Endothelial cell of umbilical vein (primary cell): Measurements from ENCODE around the gene EFCAB10. TPM values are rescaled to one million over a fixed set of nuclear protein-coding genes. Genes with fewer than 3 reads are reported as not detected.

ENCODE experiments used
- BruUV-seq: library from RNA; stranded (reverse); fragments of 400-500 nt; replicated peaks from 2 replicates; lab custom pipeline; 2021; lab: Mats Ljungman, UMichigan
- CTCF ChIA-PET: fragments of 300-600, 350-600 bp; sonication (Branson Sonifier 250); formaldehyde crosslinking; loops from one replicate; lab custom pipeline; 2021; ENCODE audit warnings: antibody characterized with exemption, inconsistent platforms; lab: Charles Lee
- POLR2A ChIA-PET: fragments of 300-600, 350-600 bp; sonication (Branson Sonifier 250); formaldehyde crosslinking; loops from one replicate; lab custom pipeline; 2021; ENCODE audit warnings: antibody characterized with exemption, inconsistent platforms; lab: Charles Lee
- DNase-seq: peaks from one replicate; pipeline ENCODE4 v3.0.0-alpha.2; 2011; ENCODE audit warnings: low read depth, low spot score
- FAIRE-seq: peaks from 2 replicates; lab custom pipeline; 2011; peaks lifted over from hg19 to GRCh38; lab: Jason Lieb, UNC
- H2AFZ ChIP-seq: 2 replicates; pipeline ENCODE4 v1.6.0; 2012; ENCODE audit warnings: low read depth, low read length, control low read depth, inconsistent platforms
- H3K27ac ChIP-seq: 2 replicates; pipeline ENCODE4 v1.5.1; 2011; ENCODE audit warnings: low read depth, mild to moderate bottlenecking, control low read depth, low read length, moderate library complexity; ENCODE audit not compliant: insufficient read depth
- H3K27me3 ChIP-seq, 2 experiments: 2 replicates each; pipeline versions ENCODE4 v1.6.0 to v1.6.1; 2011; ENCODE audit warnings: low read length in 2 of 2, mixed read lengths in 1 of 2; ENCODE audit not compliant: control insufficient read depth in 2 of 2, insufficient read depth in 2 of 2
- H3K36me3 ChIP-seq, 2 experiments: 2 replicates in 1 of 2; 3 replicates in 1 of 2; pipeline ENCODE4 v1.5.1; 2011; ENCODE audit warnings: low read length in 2 of 2, mild to moderate bottlenecking in 1 of 2, moderate library complexity in 1 of 2; ENCODE audit not compliant: control insufficient read depth in 2 of 2, insufficient read depth in 2 of 2; ENCODE audit errors: extremely low read depth in 1 of 2
- H3K4me1 ChIP-seq: 3 replicates; pipeline ENCODE4 v1.5.1; 2011; ENCODE audit warnings: mild to moderate bottlenecking, low read length; ENCODE audit not compliant: control insufficient read depth, insufficient read depth; ENCODE audit errors: extremely low read depth
- H3K4me2 ChIP-seq: 2 replicates; pipeline ENCODE4 v1.6.1; 2011; ENCODE audit warnings: low read length, control low read depth, mixed read lengths; ENCODE audit not compliant: insufficient read depth
- H3K4me3 ChIP-seq, 3 experiments: fragments of 200-600 bp in 1 of 3; sonication (generic), shearing (Covaris generic) in 1 of 3; replicated peaks in 1 of 3; 2 replicates each; pipeline ENCODE4 v1.5.1; 2011 to 2016; ENCODE audit warnings: control low read depth in 3 of 3, low read length in 3 of 3, mild to moderate bottlenecking in 2 of 3, inconsistent platforms in 1 of 3, low read depth in 1 of 3, moderate library complexity in 1 of 3; ENCODE audit not compliant: insufficient read depth in 1 of 3
- H3K79me2 ChIP-seq: 2 replicates; pipeline ENCODE4 v1.6.0; 2012; ENCODE audit warnings: low read length, inconsistent platforms; ENCODE audit not compliant: control insufficient read depth, insufficient read depth
- H3K9ac ChIP-seq: replicated peaks from 2 replicates; pipeline ENCODE3; 2011; ENCODE audit warnings: low read length, control low read depth; ENCODE audit not compliant: insufficient read depth; ENCODE audit errors: extremely low read depth
- H3K9me1 ChIP-seq: replicated peaks from 3 replicates; pipeline ENCODE4 v1.6.0; 2011; ENCODE audit warnings: mild to moderate bottlenecking, low read length; ENCODE audit not compliant: control insufficient read depth, insufficient read depth; ENCODE audit errors: extremely low read depth
- H3K9me3 ChIP-seq: replicated peaks from 2 replicates; pipeline ENCODE4 v1.5.1; 2012; ENCODE audit warnings: low read length, inconsistent platforms; ENCODE audit not compliant: control insufficient read depth, insufficient read depth
- H4K20me1 ChIP-seq: replicated peaks from 2 replicates; pipeline ENCODE3; 2011; ENCODE audit warnings: mild to moderate bottlenecking, low read length; ENCODE audit not compliant: control insufficient read depth, insufficient read depth; ENCODE audit errors: extremely low read depth
- CTCF ChIP-seq, 2 donors: IDR thresholded peaks; 1 replicate in 1 of 2; 2 replicates in 1 of 2; pipeline ENCODE4 v1.5.1; 2011; ENCODE audit warnings: low read length in 2 of 2, mild to moderate bottlenecking in 2 of 2, moderate library complexity in 2 of 2, control low read depth in 1 of 2, inconsistent platforms in 1 of 2, low read depth in 1 of 2; ENCODE audit not compliant: insufficient read depth in 1 of 2; ENCODE audit errors: extremely low read depth in 1 of 2
- EZH2 ChIP-seq: IDR thresholded peaks from 2 replicates; pipeline ENCODE4 v1.6.1; 2012; ENCODE audit warnings: borderline replicate concordance, low read depth, mild to moderate bottlenecking, moderate library complexity, low read length, inconsistent platforms; ENCODE audit not compliant: severe bottlenecking
- FOS ChIP-seq: IDR thresholded peaks from 2 replicates; pipeline ENCODE4 v1.6.1; 2011; ENCODE audit warnings: mild to moderate bottlenecking, low read length, moderate library complexity, borderline replicate concordance; ENCODE audit not compliant: insufficient read depth
- GATA2 ChIP-seq: IDR thresholded peaks from 2 replicates; pipeline ENCODE4 v1.7.0; 2011; ENCODE audit warnings: low read depth, mild to moderate bottlenecking, moderate library complexity, mixed read lengths, low read length; ENCODE audit not compliant: insufficient read length, insufficient read depth
- JUN ChIP-seq: IDR thresholded peaks from 2 replicates; pipeline ENCODE4 v1.6.1; 2011; ENCODE audit warnings: borderline replicate concordance, low read depth; ENCODE audit not compliant: insufficient read length, insufficient read depth
- MYC ChIP-seq: IDR thresholded peaks from one replicate; pipeline ENCODE4 v1.6.1; 2011; ENCODE audit warnings: mild to moderate bottlenecking, low read depth, low read length
- POLR2A ChIP-seq: IDR thresholded peaks from 2 replicates; pipeline ENCODE4 v1.6.1; 2012; ENCODE audit warnings: low read depth, mild to moderate bottlenecking, control low read depth, low read length
- POLR2AphosphoS5 ChIP-seq: IDR thresholded peaks from 2 replicates; pipeline ENCODE4 v1.6.1; 2012; ENCODE audit warnings: low read depth, mild to moderate bottlenecking, control low read depth, low read length, moderate library complexity; ENCODE audit not compliant: insufficient read depth
- dilution Hi-C: fragments of 300-500 bp; cut with MboI; formaldehyde crosslinking; loops from one replicate; pipeline ENCODE4 v1.15.0; 2019; ENCODE audit warnings: low sequenced_read_pairs; ENCODE audit not compliant: extremely low pct_ligation_motif_present
- intact Hi-C: fragments of 100-400 bp; cut with micrococcal nuclease; formaldehyde crosslinking; loops from one replicate; pipeline ENCODE4 v1.10.0; 2022
- polyA plus RNA-seq, 4 experiments: library from polyadenylated mRNA; depleted of rRNA in 3 of 4; stranded (reverse) in 3 of 4; unstranded in 1 of 4; fragments of >200 nt; gene quantifications; 2 replicates each; pipeline versions ENCODE4 v1.2.1 to v1.2.3, GENCODE V29; 2011 to 2012; ENCODE audit warnings: missing spikeins in 1 of 4
- total RNA-seq: library from RNA; stranded (reverse); gene quantifications from 2 replicates; pipeline ENCODE4 v1.2.3, GENCODE V29; 2021
- TF ChIP-seq, protein P1 (sequence below): IDR thresholded peaks from 2 replicates; pipeline ENCODE4 v1.6.1; 2011; ENCODE audit not compliant: insufficient read depth, insufficient read length

EFCAB10 gene
- total and polyA plus RNA-seq, 2 donors (not counting 3 experiments of a cell fraction or from before 2014, with no cell fraction given): not detected

GRCh38 chr7:105596866-105597265, 15.6 kb upstream of the EFCAB10 start:
- Histone ChIP-seq H3K79me2 (no peaks in the 10 kb centered on the region), H3K27ac (no peak overlapping the region), H3K36me3 (no peaks in the 10 kb centered on the region), H2AFZ (no peak overlapping the region), H3K9me3 (no peaks in the 10 kb centered on the region), H3K4me2 (no peak overlapping the region), H3K27me3 (peaks cover 2 to 4% of the 10 kb centered on the region in 2 experiments), H3K9ac (no peak overlapping the region), H3K4me1 (peaks cover 2% of the 10 kb centered on the region), H3K9me1 (no peaks in the 10 kb centered on the region), H3K4me3 (no peak overlapping the region), H4K20me1 (no peaks in the 10 kb centered on the region)
- dilution Hi-C loops: no loop called here
- DNase-seq (no peak), FAIRE-seq (no peak)
- POLR2A ChIA-PET: no interaction called here
- no TSS peak for BruUV-seq
- intact Hi-C loops: no loop called here
- TF ChIP-seq CTCF (IDR thresholded peaks at IDR 0.05; ENCODE audit: extremely low read depth in 1 of 2, insufficient read depth in 1 of 2, low read depth in 1 of 2, low read length in 2 of 2) (no peak), JUN (no peak), EZH2 (no peak), FOS (no peak), POLR2AphosphoS5 (no peak), POLR2A (no peak), MYC (no peak), GATA2 (no peak)
- TF ChIP-seq, protein P1, sequence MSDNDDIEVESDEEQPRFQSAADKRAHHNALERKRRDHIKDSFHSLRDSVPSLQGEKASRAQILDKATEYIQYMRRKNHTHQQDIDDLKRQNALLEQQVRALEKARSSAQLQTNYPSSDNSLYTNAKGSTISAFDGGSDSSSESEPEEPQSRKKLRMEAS: no peak
- CTCF ChIA-PET: no interaction called here
